Immature natural killer cell (primary cell): ENCODE data around the gene RAB20. TPM values are rescaled to one million over a fixed set of nuclear protein-coding genes. Genes with fewer than 3 reads are reported as not detected.
"Not testable (repeated sequence)": the region's sequence is repeated elsewhere in the genome, so short reads cannot be mapped to it uniquely, and the experiment has no call there.

Source experiments
- DNase-seq, 3 donors: peaks; one replicate each; pipeline ENCODE4 v3.0.0; 2022; ENCODE audit warnings: mixed read lengths in 1 of 3
- H3K27ac Mint-ChIP-seq, 6 donors: one replicate each; pipeline ENCODE4 v1.8.0; 2020; ENCODE audit warnings: mixed read lengths in 6 of 6, mild to moderate bottlenecking in 5 of 6, inconsistent platforms in 4 of 6, moderate library complexity in 3 of 6
- H3K27me3 Mint-ChIP-seq, 3 donors: one replicate each; pipeline ENCODE4 v1.8.0; 2020 to 2021; ENCODE audit warnings: low read depth in 3 of 3, mild to moderate bottlenecking in 3 of 3, mixed read lengths in 3 of 3, moderate library complexity in 3 of 3, inconsistent platforms in 1 of 3
- H3K36me3 Mint-ChIP-seq, 3 donors: one replicate each; pipeline ENCODE4 v1.8.0; 2020; ENCODE audit warnings: mixed read lengths in 3 of 3, inconsistent platforms in 2 of 3, mild to moderate bottlenecking in 2 of 3
- H3K4me1 Mint-ChIP-seq, 2 donors: one replicate each; pipeline ENCODE4 v1.8.0; 2020; ENCODE audit warnings: inconsistent platforms in 2 of 2, mild to moderate bottlenecking in 2 of 2, mixed read lengths in 2 of 2, moderate library complexity in 1 of 2
- H3K4me3 Mint-ChIP-seq, 5 donors: one replicate each; pipeline ENCODE4 v1.8.0; 2020; ENCODE audit warnings: mild to moderate bottlenecking in 5 of 5, mixed read lengths in 5 of 5, inconsistent platforms in 3 of 5, moderate library complexity in 3 of 5
- H3K9me3 Mint-ChIP-seq, 6 donors: one replicate each; pipeline ENCODE4 v1.8.0; 2020; ENCODE audit warnings: mild to moderate bottlenecking in 6 of 6, mixed read lengths in 6 of 6, inconsistent platforms in 4 of 6, moderate library complexity in 3 of 6
- polyA plus RNA-seq, 3 donors: library from polyadenylated mRNA; unstranded; fragments of 300-500 nt; fragmentation: Illumina TruSeq; gene quantifications; one replicate each; pipeline ENCODE4 v1.2.3, GENCODE V29; 2021

The RAB20 gene
- polyA plus RNA-seq, 3 donors from 2014 or later, result 0.39 to 2.7 (median 0.52) TPM

DNA sequence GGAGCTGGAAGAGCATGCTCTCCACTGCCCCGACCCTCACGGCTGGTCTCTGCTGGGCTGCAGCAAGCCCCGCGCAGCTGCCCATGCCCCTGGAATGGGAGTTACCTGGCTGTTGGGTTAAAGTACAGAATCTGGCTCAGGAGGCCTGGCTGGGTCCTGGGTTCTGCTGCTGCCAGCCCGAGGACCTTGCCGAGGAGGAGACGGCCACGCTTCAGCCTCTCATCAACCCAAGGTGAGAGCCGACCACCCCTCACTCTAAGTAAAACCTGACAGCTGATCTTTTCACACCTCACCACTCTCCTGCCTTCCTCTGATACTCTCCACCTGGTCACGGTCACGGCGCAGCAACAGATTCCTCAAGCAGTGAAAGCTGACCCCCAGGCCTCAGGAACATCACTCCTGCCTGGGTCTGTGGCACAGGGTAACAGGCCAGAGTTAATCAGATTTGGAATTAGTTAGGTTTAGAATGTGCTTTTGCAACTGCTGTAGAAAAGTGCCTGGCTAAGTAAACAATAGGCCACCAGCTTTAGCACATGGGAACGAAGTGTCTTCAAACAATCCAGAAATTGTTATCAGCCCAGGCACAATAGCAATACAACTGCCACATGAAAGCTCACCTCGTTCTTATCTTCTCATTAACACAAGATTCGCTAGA lies 20.5 kb downstream of the RAB20 start:
- Mint-ChIP-seq H3K4me1 (no peaks in the 10 kb centered on the region), H3K4me3 (no peak overlapping the region), H3K36me3 (no peaks in the 10 kb centered on the region), H3K27me3 (peaks cover 0 to 5% (median 2%) of the 10 kb centered on the region in 3 donors), H3K27ac (no peak overlapping the region), H3K9me3 (no peaks in the 10 kb centered on the region)
- no peak for DNase-seq

DNA sequence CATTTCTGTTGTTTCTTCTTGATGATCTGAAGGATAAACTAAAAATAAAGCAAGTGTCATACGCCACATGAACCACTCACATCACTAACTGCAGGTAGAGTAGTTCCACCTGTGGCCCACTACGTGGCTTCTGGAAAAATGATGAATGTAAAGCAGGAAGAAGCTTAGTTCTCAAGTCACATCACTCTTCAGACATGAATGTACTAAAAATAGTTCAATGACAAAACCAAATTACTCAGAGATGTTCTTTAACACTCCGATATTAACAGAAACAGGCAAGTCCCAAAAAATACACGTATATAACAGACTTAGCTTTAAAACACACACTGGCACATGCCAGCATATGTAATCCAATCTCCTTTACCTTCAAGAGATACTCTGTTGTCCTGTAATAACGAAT lies 21.6 kb downstream of the RAB20 start:
- peaks cover 0 to 5% (median under 1%) of the 10 kb centered on the region in 3 donors for H3K27me3 Mint-ChIP-seq
- H3K36me3 Mint-ChIP-seq, result no peaks in the 10 kb centered on the region
- H3K4me3 Mint-ChIP-seq, result no peak overlapping the region
- no peak overlapping the region for H3K27ac Mint-ChIP-seq
- H3K9me3 Mint-ChIP-seq, result no peaks in the 10 kb centered on the region
- DNase-seq, result no peak
- no peaks in the 10 kb centered on the region for H3K4me1 Mint-ChIP-seq

- DNase-seq, result no peak
- Mint-ChIP-seq H3K36me3 (no peaks in the 10 kb centered on the region), H3K9me3 (no peaks in the 10 kb centered on the region), H3K4me1 (no peaks in the 10 kb centered on the region), H3K4me3 (no peak overlapping the region), H3K27me3 (peaks cover 0 to 4% (median 0%) of the 10 kb centered on the region in 3 donors), H3K27ac (no peak overlapping the region)
Measured at GRCh38 chr13:110538632-110539031, 22.9 kb downstream of the RAB20 start.

GRCh38 chr13:110536006-110536693 lies 25.4 kb downstream of the RAB20 start:
- DNase-seq, result no peak
- Mint-ChIP-seq H3K4me3 (no peak overlapping the region), H3K36me3 (no peaks in the 10 kb centered on the region)

GRCh38 chr13:110535526-110535925 lies 26.0 kb downstream of the RAB20 start:
- Mint-ChIP-seq H3K4me3 (no peak overlapping the region), H3K4me1 (no peaks in the 10 kb centered on the region), H3K36me3 (no peaks in the 10 kb centered on the region), H3K9me3 (no peaks in the 10 kb centered on the region), H3K27ac (no peak overlapping the region), H3K27me3 (peaks cover 0 to 4% (median 2%) of the 10 kb centered on the region in 3 donors)
- no peak for DNase-seq

More at GRCh38 chr13:110536006-110536693, 25.4 kb downstream of the RAB20 start:
- peaks cover 0 to 4% (median 0%) of the 10 kb centered on the region in 3 donors for H3K27me3 Mint-ChIP-seq
- no peaks in the 10 kb centered on the region for H3K4me1 Mint-ChIP-seq
- no peaks in the 10 kb centered on the region for H3K9me3 Mint-ChIP-seq
- no peak overlapping the region for H3K27ac Mint-ChIP-seq

GRCh38 chr13:110533771-110534670 lies 27.5 kb downstream of the RAB20 start:
- Mint-ChIP-seq H3K27ac (no peak overlapping the region), H3K4me3 (no peak overlapping the region), H3K4me1 (no peaks in the 10 kb centered on the region), H3K27me3 (peaks cover 0 to 4% (median 2%) of the 10 kb centered on the region in 3 donors), H3K36me3 (no peaks in the 10 kb centered on the region), H3K9me3 (no peaks in the 10 kb centered on the region)
- no peak for DNase-seq

DNA sequence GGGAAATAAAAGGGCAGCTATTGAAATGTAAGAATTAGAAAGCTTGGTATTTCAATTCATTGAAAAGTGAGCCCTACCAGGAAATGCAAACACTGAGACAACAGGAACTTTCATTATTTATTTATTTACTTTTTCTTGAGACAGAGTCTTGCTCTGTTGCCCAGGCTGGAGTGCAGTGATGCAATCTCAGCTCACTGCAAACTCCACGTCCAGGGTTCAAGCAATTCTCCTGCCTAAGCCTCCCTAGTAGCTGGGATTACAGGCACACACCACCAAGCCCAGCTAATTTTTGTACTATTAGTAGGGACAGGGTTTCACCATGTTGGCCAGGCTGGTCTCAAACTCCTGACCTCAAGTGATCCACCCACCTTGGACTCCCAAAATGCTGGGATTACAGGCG lies 29.3 kb downstream of the RAB20 start:
- DNase-seq, H3K27ac Mint-ChIP-seq, H3K4me3 Mint-ChIP-seq: not testable (repeated sequence)

GRCh38 chr13:110531671-110532083 lies 29.8 kb downstream of the RAB20 start:
- no peak overlapping the region for H3K4me3 Mint-ChIP-seq
- no peaks in the 10 kb centered on the region for H3K36me3 Mint-ChIP-seq
- H3K4me1 Mint-ChIP-seq, result peaks cover 0 to under 1% of the 10 kb centered on the region in 2 donors
- no peak overlapping the region for H3K27ac Mint-ChIP-seq
- no peaks in the 10 kb centered on the region for H3K9me3 Mint-ChIP-seq
- no peak for DNase-seq
- peaks cover 0 to 2% (median 2%) of the 10 kb centered on the region in 3 donors for H3K27me3 Mint-ChIP-seq

More for the DNA sequence above, 29.3 kb downstream of the RAB20 start:
- not testable (repeated sequence) for H3K27me3 Mint-ChIP-seq, H3K36me3 Mint-ChIP-seq, H3K9me3 Mint-ChIP-seq, H3K4me1 Mint-ChIP-seq

- H3K27ac Mint-ChIP-seq, result peak overlapping the region in 1 of 6 donors; percentile 34
- peaks cover 0 to 6% of the 10 kb centered on the region in 2 donors for H3K4me1 Mint-ChIP-seq
- no peak for DNase-seq
- H3K9me3 Mint-ChIP-seq, result no peaks in the 10 kb centered on the region
- H3K4me3 Mint-ChIP-seq, result no peak overlapping the region
- H3K27me3 Mint-ChIP-seq, result peaks cover 0 to 2% (median 2%) of the 10 kb centered on the region in 3 donors
- H3K36me3 Mint-ChIP-seq, result no peaks in the 10 kb centered on the region
Measured at GRCh38 chr13:110531100-110531499, 30.4 kb downstream of the RAB20 start.

- Mint-ChIP-seq H3K27me3 (peaks cover 0 to 5% (median 2%) of the 10 kb centered on the region in 3 donors), H3K4me3 (no peak overlapping the region), H3K27ac (no peak overlapping the region), H3K9me3 (no peaks in the 10 kb centered on the region), H3K4me1 (peaks cover 7 to 20% of the 10 kb centered on the region in 2 donors), H3K36me3 (no peaks in the 10 kb centered on the region)
- no peak for DNase-seq
Measured at GRCh38 chr13:110529522-110530311, 31.8 kb downstream of the RAB20 start.

DNA sequence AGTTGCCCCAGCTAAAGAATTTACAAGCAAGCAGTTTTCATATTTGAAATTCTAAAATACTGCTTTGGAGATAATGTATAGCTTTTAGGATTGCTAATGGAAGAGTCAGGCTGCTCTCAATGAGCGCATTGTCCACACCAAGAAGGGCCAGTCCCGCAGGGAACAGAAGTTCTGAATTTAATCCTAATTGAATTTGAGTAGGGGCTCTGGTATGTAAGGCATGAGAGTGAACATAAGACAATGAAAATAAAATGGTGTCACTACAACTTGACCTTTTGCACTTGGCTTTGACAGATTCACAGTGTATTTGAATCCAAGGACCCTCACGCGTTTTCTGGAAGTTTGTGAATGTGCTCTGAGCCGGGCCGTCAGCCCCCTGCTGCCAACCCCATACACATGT lies 32.6 kb downstream of the RAB20 start:
- Mint-ChIP-seq H3K4me3 (no peak overlapping the region), H3K4me1 (peaks cover 14 to 28% of the 10 kb centered on the region in 2 donors), H3K27ac (no peak overlapping the region), H3K27me3 (peaks cover 2 to 5% (median 5%) of the 10 kb centered on the region in 3 donors), H3K9me3 (no peaks in the 10 kb centered on the region), H3K36me3 (no peaks in the 10 kb centered on the region)
- no peak for DNase-seq

DNA sequence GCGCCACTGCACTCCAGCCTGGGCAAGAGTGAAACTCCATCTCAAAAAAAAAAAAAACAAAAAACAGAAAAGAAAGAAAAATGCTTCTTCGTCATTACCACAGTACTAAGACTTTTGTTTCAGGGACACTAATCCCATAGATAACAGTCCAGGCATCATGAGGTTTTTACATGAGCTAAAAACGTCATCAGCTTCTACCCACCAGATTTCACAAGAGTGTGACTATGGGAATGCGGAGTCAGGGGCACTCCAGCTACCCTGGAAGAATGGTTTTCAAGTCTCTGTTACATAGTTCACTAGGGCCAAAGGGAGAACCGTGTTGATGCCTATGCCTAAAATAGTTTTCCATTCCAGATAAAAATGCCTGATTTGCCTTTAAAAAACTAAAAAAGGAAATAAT lies 33.2 kb downstream of the RAB20 start:
- Mint-ChIP-seq H3K9me3 (no peaks in the 10 kb centered on the region), H3K27ac (no peak overlapping the region), H3K27me3 (peaks cover 2 to 5% (median 5%) of the 10 kb centered on the region in 3 donors), H3K4me1 (peaks cover 14 to 28% of the 10 kb centered on the region in 2 donors), H3K36me3 (no peaks in the 10 kb centered on the region), H3K4me3 (no peak overlapping the region)
- DNase-seq, result no peak
